Osteoblast (primary cell): Measurements from ENCODE around the gene EXOC4. TPM values are rescaled to one million over a fixed set of nuclear protein-coding genes. Genes with fewer than 3 reads are reported as not detected.

Source experiments
- DNase-seq: peaks from one replicate; pipeline ENCODE4 v3.0.0; 2011; ENCODE audit warnings: low spot score, mixed read lengths; ENCODE audit not compliant: insufficient read length; ENCODE audit errors: missing footprints
- H2AFZ ChIP-seq: 2 replicates; pipeline ENCODE4 v1.6.0; 2011; ENCODE audit warnings: mild to moderate bottlenecking, low read length
- H3K27ac ChIP-seq: 2 replicates; pipeline ENCODE4 v1.5.1; 2011; ENCODE audit warnings: mild to moderate bottlenecking, low read depth, low read length, moderate library complexity
- H3K27me3 ChIP-seq: 2 replicates; pipeline ENCODE4 v1.6.0; 2012; ENCODE audit warnings: mild to moderate bottlenecking, control low read depth, inconsistent platforms, low read length, moderate library complexity; ENCODE audit not compliant: insufficient read depth
- H3K36me3 ChIP-seq: 2 replicates; pipeline ENCODE4 v1.5.1; 2011; ENCODE audit warnings: mild to moderate bottlenecking, low read length, control low read depth, moderate library complexity; ENCODE audit not compliant: insufficient read depth
- H3K4me1 ChIP-seq: 2 replicates; pipeline ENCODE4 v1.5.1; 2011; ENCODE audit warnings: mild to moderate bottlenecking, low read length, control low read depth, moderate library complexity; ENCODE audit not compliant: insufficient read depth
- H3K4me2 ChIP-seq: 2 replicates; pipeline ENCODE4 v1.6.0; 2011; ENCODE audit warnings: mild to moderate bottlenecking, low read length; ENCODE audit not compliant: insufficient read depth
- H3K4me3 ChIP-seq: fragments of 200-600 bp; sonication (generic); 3 replicates; pipeline ENCODE4 v1.5.1; 2012; ENCODE audit warnings: mild to moderate bottlenecking, low read length, inconsistent platforms; ENCODE audit not compliant: insufficient read depth
- H3K79me2 ChIP-seq: 2 replicates; pipeline ENCODE4 v1.6.0; 2012; ENCODE audit warnings: mild to moderate bottlenecking, low read length, control low read depth, inconsistent platforms; ENCODE audit not compliant: insufficient read depth
- H3K9me3 ChIP-seq: 2 replicates; pipeline ENCODE4 v1.5.1; 2011; ENCODE audit warnings: low read depth, low read length, control low read depth
- H4K20me1 ChIP-seq: 2 replicates; pipeline ENCODE4 v1.6.0; 2012; ENCODE audit warnings: mild to moderate bottlenecking, low read length, control low read depth; ENCODE audit not compliant: insufficient read depth
- CTCF ChIP-seq: IDR thresholded peaks from 2 replicates; pipeline ENCODE4 v1.5.1; 2011; ENCODE audit warnings: mild to moderate bottlenecking, low read depth, low read length, moderate library complexity; ENCODE audit errors: extremely low read depth
- total RNA-seq: library from RNA; depleted of rRNA; stranded (reverse); fragments of >200 nt; gene quantifications from 2 replicates; pipeline ENCODE4 v1.2.3, GENCODE V29; 2012

Gene EXOC4
- total RNA-seq, 1 donor = 134 TPM

GRCh38 chr7:133535308-133535707 is 282.4 kb downstream of the EXOC4 start:
- Histone ChIP-seq H3K27me3 (no peaks in the 10 kb centered on the region), H3K4me2 (no peak overlapping the region), H3K9me3 (no peaks in the 10 kb centered on the region), H3K36me3 (no peaks in the 10 kb centered on the region), H3K4me3 (no peak overlapping the region), H3K27ac (no peak overlapping the region), H3K79me2 (no peaks in the 10 kb centered on the region), H3K4me1 (peaks cover 5% of the 10 kb centered on the region), H2AFZ (no peak overlapping the region), H4K20me1 (no peaks in the 10 kb centered on the region)
- DNase-seq = no peak
- TF ChIP-seq CTCF = no peak

- no peaks in the 10 kb centered on the region for H3K9me3 ChIP-seq
- H3K4me3 ChIP-seq = no peak overlapping the region
- H3K4me2 ChIP-seq = no peak overlapping the region
- H3K4me1 ChIP-seq = no peaks in the 10 kb centered on the region
- TF ChIP-seq CTCF = no peak
- no peaks in the 10 kb centered on the region for H3K36me3 ChIP-seq
- H3K27me3 ChIP-seq = no peaks in the 10 kb centered on the region
- no peak overlapping the region for H2AFZ ChIP-seq
- H4K20me1 ChIP-seq = no peaks in the 10 kb centered on the region
- DNase-seq = no peak
- H3K79me2 ChIP-seq = no peaks in the 10 kb centered on the region
- no peak overlapping the region for H3K27ac ChIP-seq
Measured at GRCh38 chr7:133536450-133536849, 283.6 kb downstream of the EXOC4 start.

- Histone ChIP-seq H3K4me1 (no peaks in the 10 kb centered on the region), H3K4me3 (no peak overlapping the region), H3K27ac (no peak overlapping the region), H3K9me3 (no peaks in the 10 kb centered on the region), H2AFZ (no peak overlapping the region), H3K27me3 (no peaks in the 10 kb centered on the region), H3K4me2 (no peak overlapping the region), H3K79me2 (no peaks in the 10 kb centered on the region), H4K20me1 (no peaks in the 10 kb centered on the region), H3K36me3 (no peaks in the 10 kb centered on the region)
- no peak for DNase-seq
- no peak for TF ChIP-seq CTCF
Measured at GRCh38 chr7:133539016-133539415, 286.1 kb downstream of the EXOC4 start.

GRCh38 chr7:133540096-133540860 is 287.4 kb downstream of the EXOC4 start:
- Histone ChIP-seq H3K4me2 (no peak overlapping the region), H3K79me2 (no peaks in the 10 kb centered on the region), H3K9me3 (no peaks in the 10 kb centered on the region), H3K27ac (no peak overlapping the region), H3K27me3 (no peaks in the 10 kb centered on the region), H4K20me1 (no peaks in the 10 kb centered on the region), H3K4me3 (no peak overlapping the region), H2AFZ (no peak overlapping the region), H3K4me1 (peaks cover under 1% of the 10 kb centered on the region), H3K36me3 (no peaks in the 10 kb centered on the region)
- TF ChIP-seq CTCF = no peak
- DNase-seq = no peak
